HG02642 (cell line): ENCODE data around the gene LGALS7.
"Not testable (repeated sequence)": the region's sequence is repeated elsewhere in the genome, so short reads cannot be mapped to it uniquely, and the experiment has no call there.

Experiments used
- ATAC-seq: cut with Tn5 transposase; IDR thresholded peaks from one replicate; pipeline ENCODE4 v1.9.1; 2021; ENCODE audit warnings: mild to moderate bottlenecking; ENCODE audit not compliant: unreplicated experiment, poor library complexity

Gene LGALS7

DNA sequence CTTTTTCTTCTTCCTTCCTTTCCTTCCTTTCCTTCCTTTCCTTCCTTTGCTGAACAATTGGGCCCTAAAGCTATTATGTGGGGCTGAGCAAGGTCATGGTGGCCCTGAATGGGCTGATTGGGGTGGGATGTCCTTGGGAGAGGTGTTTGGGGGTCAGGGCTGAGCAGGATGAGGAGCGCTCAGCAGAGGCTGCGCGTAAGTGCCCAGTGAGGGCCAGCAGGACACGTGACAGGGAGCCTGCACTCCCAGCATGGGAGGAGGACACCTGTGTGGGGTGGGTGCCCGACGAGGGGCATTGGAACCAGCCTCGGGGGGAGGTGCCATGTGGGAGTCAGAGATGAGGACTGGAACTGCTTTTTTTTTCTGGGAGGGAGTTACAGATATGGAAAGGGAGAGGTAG is 5.4 kb upstream of the LGALS7 start:
- no peak for ATAC-seq

DNA sequence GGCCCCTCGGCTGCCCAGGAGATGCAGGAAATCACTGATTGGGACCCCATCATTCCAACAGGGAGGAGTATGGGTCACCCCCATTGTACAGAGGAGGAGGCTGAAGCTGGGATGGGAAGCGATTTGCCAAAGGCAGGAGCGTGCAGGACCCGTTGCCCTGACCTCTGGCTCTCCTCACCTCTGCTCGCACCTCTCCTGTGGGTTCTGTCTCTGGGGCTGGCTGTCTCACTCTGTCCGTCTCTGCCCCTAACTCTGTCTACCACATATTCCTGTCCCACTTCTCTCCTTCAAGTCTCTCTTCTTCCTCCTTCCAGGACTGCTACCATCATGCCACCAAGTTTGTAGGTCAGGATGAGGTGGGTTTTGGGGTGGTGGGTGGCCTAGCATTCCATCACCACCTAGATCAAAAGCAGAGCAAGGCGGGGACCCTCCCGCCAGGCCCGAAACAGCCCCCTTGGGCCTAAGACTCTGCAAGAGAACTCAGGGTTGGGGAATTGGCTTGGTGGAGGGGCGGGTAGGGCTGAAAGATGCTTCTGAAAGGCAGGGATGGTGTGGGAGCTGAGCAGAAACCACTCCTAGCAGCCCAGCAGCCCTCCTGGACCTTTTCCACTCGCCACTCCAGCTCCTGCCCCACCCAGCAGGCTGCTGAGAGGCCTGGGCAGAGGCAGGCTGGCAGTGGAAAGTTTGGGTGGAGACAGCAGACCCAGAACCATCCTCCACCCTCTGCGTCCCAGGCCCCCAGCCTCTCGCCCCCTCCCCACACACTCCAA is 1.0 kb upstream of the LGALS7 start:
- ATAC-seq = no peak

DNA sequence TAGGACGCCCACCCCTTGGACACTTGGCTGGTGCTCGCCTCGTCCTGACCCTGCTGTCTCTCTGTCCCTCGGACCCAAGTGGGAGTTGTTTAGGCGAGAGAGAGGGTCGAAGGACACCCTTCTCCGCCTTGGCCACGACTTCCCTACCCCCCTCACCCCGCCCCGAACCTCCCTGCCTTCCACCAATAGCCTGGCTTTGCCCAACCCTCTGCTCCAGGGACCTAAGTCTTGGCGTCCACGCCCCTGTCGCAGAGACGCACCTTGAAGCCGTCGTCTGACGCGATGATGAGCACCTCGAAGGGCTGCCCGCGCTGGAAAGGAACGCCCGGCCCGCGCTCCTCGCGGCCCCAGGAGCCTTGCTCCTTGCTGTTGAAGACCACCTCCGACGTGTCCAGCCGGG is 1.7 kb downstream of the LGALS7 start:
- not testable (repeated sequence) for ATAC-seq

DNA sequence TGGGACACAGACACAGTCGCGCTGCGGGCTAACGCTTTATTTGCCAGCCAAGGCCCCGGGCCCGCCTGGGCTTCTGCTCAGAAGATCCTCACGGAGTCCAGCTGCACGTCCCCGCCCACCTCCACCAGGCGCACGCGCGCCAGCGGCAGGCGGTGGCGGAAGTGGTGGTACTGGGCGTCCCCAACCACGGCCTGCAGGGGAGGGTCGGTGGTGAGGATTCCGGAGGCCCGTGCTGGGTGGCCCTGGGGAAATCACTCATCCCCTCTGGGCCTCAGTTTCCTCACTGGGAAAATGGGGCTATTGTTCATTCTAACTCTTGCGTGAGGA is 2.4 kb downstream of the LGALS7 start:
- peak; percentile 55 for ATAC-seq

DNA sequence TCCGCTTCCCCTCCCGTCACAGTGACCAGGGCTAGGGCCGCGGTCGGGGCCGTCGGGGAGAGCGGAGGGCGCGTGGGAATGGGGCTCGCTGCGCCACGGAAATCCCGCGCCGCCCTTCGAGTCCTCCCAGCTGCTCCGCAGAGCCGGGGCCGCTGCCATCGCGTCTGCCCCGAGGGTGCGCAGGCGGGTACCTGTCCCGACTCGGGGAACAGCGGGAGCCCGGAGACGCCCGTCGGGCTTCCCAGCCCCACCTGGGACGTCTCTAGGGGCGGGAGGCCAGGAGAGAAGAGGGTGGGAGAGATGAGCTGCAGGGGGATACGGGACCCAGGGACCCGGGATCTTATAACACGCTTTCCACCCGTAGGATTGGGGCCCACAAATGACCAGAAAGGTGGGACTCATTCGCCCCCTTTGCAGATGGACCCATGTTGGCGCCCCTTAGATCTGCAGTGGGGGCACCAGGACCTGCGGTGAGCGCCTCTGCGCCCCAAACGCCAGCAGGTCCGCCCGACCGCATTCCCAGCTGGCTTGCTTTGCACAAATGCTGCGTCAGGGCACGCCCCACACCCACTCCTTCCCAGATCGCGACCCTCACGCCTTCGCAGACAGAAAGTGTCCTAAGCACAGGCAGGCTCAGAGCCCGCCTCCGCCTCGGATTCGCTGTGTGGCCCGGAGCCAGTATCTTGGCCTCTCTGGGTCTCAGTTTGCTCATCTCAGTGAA is 2.9 kb downstream of the LGALS7 start:
- peak; percentile 12 for ATAC-seq

DNA sequence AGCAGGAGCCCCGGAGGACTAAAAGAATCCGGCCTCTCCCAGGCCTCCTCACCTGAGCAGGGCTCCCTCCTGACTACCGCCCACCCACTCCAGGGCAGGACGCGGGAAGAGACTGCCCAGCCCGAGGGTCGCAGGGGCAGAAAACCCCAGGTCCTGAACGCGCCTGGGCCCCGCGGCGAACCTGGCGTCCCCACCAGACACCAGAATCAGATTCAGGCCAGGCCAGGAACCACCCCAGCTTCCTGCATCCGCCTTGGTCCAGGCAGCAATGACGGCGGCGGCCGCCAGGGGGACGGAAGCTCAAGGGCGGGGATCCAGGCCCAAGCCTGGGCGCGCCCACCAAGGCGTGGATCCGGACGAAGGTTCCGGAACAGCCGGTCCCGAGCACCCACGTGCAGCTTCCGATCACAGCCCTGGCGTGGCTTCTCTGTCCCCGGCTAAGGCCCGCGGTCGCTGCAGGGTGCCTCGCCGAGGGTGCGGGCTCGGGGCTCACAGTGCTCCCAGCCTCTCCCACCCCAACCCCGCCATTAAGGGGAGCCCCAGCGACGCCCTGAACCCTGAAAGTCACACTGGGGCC is 3.6 kb downstream of the LGALS7 start:
- peak; percentile 76 for ATAC-seq

DNA sequence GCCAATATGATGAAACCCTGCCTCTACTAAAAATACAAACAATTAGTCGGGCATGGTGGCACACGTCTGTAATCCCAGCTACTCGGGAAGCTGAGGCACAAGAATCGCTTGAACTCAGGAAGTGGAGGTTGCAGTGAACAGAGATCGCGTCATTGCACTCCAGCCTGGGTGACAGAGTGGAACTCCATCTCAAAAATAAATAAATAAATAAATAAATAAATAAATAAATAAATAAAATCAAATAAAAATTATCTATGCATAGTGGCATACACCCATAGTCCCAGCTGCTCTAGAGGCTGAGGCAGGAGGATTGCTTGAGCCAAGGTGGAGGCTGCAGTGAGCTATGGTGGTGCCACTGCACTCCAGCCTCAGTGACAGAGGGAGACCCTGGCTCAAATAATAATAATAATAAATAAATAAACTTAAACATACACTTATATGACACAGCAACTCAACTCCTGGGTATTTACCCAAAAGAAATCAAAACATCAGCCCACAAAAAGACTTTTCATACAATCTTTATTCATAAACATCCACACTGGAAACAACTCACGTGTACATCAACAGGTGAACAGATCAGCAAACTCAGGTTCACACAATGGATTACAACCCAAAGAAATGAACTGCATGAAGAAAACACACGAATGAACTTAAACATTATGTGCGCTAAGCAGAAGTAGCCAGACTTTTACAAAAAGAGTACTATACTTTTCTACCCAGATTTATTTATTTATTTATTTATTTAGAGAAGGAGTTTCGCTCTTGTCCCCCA is 6.9 kb downstream of the LGALS7 start:
- no peak for ATAC-seq

DNA sequence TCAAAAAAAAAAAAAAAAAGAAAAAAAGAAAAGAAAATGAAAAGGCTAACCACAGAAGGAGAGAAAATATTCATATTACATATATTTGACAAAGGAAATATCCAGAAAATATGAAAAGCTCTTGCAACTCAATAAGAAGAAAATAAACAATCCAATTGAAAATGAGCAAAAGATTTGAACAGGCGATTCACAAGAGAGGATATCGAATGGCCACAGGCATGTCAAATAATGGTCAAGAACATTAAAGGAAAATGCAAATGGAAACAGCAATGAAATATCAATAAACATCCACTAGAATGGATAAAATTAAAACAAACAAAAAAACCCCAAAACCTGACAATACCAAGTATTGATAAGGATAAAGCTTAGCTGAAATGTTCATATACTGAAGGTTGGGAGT is 8.1 kb downstream of the LGALS7 start:
- ATAC-seq = no peak

DNA sequence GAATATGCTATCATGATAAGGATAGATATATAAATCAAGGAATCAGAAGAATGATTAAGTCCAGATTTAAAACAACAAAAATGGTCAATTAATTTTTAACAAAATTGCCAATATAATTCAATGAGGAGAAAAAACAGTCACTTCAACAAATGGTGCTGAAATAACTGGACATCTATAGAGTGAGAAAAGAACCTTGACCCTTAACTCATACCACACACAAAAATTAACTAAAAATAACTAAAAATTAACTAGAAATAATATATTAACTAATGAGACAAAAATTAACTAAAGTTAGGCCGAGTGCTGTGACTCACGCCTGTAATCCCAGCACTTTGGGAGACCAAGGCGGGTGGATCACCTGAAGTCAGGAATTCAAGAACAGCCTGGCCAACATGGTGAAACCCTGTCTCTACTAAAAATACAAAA is 9.5 kb downstream of the LGALS7 start:
- ATAC-seq = no peak

DNA sequence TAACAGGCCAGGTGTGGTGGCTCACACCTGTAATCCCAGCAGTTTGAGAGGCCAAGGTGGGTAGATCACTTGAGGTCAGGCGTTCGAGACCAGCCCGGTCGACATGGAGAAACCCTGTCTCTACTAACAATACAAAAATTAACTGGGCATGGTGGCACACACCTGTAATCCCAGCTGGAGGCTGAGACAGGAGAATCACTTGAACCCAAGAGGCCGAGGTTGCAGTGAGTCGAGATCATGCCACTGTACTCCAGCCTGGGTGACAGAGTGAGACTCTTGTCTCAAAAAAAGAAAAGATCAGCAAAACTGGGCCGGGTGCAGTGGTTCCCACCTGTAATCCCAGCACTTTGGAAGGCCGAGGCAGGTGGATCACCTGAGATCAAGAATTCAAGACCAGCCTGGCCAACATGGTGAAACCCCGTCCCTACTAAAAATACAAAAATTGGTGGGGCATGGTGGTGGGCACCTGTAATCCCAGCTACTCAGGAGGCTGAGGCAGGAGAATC is 11.4 kb downstream of the LGALS7 start:
- not testable (repeated sequence) for ATAC-seq

DNA sequence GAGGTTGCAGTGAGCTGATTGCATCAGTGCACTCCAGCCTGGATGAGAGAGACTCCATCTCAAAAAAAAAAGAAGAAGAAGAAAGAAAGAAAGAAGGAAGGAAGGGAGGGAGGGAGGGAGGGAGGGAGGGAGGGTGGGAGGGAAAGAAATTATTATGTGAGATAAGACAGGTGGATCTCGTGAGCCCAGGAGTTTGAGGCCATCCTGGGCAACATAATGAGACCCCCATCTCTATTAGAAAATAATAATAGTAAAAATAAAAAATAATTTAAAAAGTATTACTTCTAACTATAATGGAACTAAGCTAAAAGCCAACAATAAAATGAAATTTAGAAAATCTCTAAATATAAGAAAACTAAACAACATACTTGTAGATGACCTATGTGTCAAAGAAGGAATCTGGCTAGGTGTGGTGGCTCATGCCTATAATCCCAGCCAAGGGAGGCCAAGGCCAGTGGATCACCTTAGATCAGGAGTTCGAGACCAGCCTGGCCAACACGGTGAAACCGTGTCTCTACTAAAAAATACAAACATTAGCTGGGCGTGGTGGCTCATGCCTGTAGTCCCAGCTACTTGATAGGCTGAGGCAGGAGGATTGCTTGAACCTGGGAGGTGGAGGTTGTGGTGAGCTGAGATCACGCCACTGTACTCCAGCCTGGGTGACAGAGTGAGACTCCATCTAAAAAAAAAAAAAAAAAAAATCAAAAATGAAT is 12.4 kb downstream of the LGALS7 start:
- ATAC-seq = not testable (repeated sequence)

DNA sequence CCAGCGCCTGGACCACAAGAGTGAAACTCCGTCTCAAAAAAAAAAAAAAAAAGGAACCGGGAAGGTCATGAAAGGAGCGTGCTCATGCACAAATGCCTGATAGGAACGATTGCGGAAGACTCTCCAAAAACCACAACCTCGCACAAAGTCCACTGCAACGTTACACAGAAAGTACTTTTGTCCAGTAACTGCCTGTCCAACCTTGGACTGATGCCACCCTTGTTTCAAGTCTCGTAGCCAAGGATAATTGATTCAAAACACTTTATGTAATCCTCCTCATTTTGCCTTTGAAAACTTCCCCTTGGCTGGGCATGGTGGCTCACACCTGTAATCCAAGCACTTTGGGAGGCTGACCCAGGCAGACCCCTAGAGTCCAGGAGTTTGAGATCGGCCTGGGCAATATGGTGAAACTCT is 13.7 kb downstream of the LGALS7 start:
- no peak for ATAC-seq

DNA sequence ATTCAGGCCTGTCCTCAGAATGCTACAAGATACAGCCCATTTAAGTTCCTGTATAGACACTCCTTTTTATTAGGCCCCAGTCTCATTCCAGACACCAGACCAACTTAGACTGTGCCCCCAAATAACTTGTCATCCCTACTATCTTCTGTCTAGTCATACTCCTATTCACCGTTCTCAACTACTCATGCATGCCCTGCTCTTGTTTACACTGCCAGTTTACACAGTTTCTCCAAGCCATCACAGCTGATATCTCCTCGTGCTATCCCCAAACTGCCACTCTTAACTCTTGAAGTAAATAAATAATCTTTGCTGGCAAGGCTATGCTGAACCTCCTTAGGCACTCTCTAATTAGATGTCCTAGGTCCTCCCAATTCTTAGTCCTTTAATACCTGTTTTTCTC is 19.1 kb downstream of the LGALS7 start:
- ATAC-seq = not testable (repeated sequence)

DNA sequence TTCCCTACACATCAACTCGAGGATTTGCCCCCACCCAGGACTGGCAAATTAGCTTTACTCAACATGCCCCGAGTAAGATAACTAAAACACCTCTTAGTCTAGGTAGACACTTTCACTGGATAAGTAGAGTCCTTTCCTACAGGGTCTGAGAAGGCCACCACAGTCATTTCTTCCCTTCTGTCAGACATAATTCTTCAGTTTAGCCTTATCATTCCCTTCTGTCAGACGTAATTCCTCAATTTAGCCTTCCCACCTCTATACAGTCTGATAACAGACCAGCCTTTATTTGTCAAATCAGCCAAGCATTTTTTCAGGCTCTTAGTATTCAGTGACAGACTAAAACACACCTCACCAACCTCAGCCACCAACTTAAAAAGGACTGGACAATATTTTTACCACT is 19.5 kb downstream of the LGALS7 start:
- not testable (repeated sequence) for ATAC-seq

DNA sequence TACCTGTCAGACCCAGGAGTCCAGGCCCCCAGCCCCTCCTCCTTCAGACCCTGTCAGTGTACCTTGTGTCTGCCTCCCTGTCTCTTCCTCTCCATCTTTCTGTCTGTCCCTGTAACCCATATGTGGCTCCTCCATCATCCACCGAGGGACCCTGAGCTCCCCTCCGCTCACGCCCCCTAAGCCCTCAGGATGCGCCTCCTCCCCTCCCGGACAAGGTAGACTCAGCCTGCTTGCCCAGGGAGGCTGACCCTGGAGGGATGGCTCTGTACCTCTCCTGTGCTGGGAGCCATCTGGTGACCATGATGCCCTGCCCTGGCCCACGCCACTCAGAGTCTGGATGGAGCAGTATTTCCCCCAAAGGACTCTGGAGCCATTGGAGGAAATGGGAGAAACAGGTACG is 28.0 kb downstream of the LGALS7 start:
- ATAC-seq = no peak

DNA sequence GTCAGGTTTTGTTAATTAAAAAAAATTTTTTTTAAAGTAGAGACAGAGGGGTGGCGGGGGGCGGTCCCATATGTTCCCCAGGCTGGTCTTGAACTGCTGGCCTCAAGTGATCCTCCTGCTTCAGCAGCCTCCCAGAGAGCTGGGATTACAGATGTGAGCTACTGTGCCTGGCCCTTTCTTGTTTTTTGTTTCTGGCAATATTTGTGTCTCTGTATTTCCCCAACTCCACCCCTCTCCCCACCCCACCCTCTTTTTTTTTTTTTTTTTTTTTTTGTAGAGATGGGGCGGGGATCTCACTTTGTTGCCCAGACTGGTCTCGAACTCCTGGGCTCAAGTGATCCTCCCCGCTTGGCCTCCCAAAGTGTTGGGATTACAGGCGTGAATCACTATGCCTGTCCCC is 28.4 kb downstream of the LGALS7 start:
- ATAC-seq = no peak

DNA sequence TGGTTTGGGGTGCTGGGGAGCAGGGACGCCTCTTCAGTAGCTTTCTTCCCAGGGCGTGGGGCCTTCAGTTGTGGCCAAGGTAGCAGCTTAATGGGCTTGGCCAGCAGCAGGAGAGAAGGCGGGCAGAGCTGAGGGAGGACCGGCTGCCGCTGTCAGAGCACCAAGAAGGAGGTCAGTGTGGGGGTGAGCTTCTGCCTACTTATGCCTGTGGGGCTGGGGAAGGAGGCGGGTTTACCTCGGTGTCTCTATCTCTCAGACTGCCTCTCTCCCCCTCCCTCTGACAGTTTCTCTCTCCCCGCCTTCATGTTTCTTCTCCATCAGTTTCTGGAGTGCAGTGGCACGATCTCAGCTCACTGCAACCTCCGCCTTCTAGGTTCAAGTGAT is 29.0 kb downstream of the LGALS7 start, which contains the start of gene CAPN12:
Gene CAPN12, minus strand, starts transcription at position 177 of the 384 bp plus-strand sequence. CDS start 309 bp downstream, outside the sequence.
- no peak for ATAC-seq

DNA sequence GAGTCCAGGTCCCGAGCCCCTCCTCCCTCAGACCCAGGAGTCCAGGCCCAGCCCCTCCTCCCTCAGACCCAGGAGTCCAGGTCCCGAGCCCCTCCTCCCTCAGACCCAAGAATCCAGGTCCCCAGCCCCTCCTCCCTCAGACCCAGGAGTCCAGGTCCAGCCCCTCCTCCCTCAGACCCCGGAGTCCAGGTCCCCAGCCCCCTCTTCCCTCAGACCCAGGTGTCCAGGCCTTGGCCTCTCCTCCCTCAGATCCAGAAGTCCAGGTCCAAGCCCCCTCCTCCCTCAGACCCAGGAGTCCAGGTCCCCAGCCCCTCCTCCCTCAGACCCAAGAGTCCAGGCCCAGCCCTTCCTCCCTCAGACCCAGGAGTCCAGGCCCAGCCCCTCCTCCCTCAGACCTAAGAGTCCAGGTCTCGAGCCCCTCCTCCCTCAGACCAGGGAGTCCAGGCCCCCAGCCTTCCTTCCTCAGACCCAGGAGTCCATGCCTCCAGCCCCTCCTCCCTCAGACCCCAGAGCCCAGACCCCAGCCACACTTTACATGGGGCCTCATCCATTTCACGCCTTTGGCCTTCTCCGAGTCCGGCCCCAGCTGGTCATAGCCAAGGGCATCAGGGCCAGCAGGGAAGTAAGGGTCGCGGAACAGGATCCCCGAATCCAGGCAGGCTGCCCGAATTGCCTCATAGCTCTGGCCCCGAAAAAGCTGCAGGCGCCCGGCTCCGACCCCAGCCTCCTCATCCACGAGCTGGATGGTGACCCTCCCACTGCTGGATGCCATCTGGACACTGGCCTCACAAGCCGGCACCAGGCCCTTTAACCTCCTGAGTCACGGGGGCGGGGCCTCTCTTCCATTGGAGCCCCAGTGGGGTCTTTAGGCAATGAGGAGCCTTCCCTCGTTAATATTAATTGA is 29.7 kb downstream of the LGALS7 start:
- no peak for ATAC-seq

DNA sequence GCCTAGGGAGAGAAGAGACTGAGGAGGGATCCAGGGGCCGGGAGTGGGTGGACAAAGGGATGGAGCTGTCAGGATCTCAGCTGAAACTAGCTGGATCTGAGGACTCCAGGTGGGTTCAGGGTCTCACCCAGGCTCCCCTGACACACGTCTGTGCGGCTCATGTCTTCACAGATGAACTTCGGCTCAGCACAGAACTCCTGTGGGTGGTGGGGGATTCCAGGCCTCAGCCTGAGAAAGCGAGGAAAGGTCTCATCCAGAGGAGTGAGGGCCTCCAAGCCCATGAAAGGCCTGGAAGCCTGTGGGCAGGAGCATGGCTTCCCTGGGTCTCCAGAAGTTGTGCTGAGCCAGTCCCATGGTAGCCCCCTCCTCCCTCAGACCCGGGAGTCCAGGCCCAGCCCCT is 30.4 kb downstream of the LGALS7 start:
- ATAC-seq = no peak
